Activated T-cell treated with anti-CD3 and anti-CD28 coated beads, Interleukin-2, amount 50 U/mL, for 72 hours (primary cell): ENCODE data around the gene LGALS4. TPM values are rescaled to one million over a fixed set of nuclear protein-coding genes. Genes with fewer than 3 reads are reported as not detected.
A peak's percentile ranks its signal among the peaks of the same experiment; 100 is the strongest.

Experiments
- ATAC-seq, 2 donors: fragments of 150-1000 bp; cut with Tn5 transposase; replicated peaks in 1 of 2; 2 replicates each; pipeline ENCODE4 v1.10.0; 2021; ENCODE audit warnings: moderate library complexity in 2 of 2, mild to moderate bottlenecking in 1 of 2
- DNase-seq, 2 donors: peaks; one replicate each; pipeline ENCODE4 v3.0.0; 2021 to 2022; ENCODE audit warnings: mixed read lengths in 1 of 2
- H3K27ac Mint-ChIP-seq: one replicate; pipeline ENCODE4 v1.8.0; 2022; ENCODE audit warnings: mild to moderate bottlenecking, moderate library complexity, mixed read lengths
- H3K27me3 Mint-ChIP-seq: one replicate; pipeline ENCODE4 v1.8.0; 2022; ENCODE audit warnings: low read depth, mixed read lengths
- H3K36me3 Mint-ChIP-seq, 2 donors: one replicate each; pipeline ENCODE4 v1.8.0; 2022; ENCODE audit warnings: mixed read lengths in 2 of 2, mild to moderate bottlenecking in 1 of 2; ENCODE audit not compliant: insufficient read depth in 2 of 2
- H3K4me1 Mint-ChIP-seq: one replicate; pipeline ENCODE4 v1.8.0; 2022; ENCODE audit warnings: low read depth, mixed read lengths
- H3K4me3 Mint-ChIP-seq, 2 donors: one replicate each; pipeline ENCODE4 v1.8.0; 2022; ENCODE audit warnings: mild to moderate bottlenecking in 2 of 2, mixed read lengths in 2 of 2, moderate library complexity in 2 of 2
- H3K9me3 Mint-ChIP-seq, 2 donors: one replicate each; pipeline ENCODE4 v1.8.0; 2022; ENCODE audit warnings: mixed read lengths in 2 of 2
- total RNA-seq, 2 donors: library from RNA; stranded (reverse); gene quantifications; one replicate each; pipeline ENCODE4 v1.2.3, GENCODE V29; 2022

Gene LGALS4
- total RNA-seq, 2 donors from 2014 or later = 2.3 to 4.1 TPM

GRCh38 chr19:38849147-38849859, 36.6 kb upstream of the LGALS4 start:
- Mint-ChIP-seq H3K4me1 (peaks cover 62% of the 10 kb centered on the region), H3K9me3 (no peaks in the 10 kb centered on the region), H3K4me3 (peak overlapping the region; percentile 85 to 97), H3K27ac (peak overlapping the region; percentile 99), H3K27me3 (no peaks in the 10 kb centered on the region), H3K36me3 (peaks cover 24 to 46% of the 10 kb centered on the region in 2 donors)
- DNase-seq (peak; percentile 98 to 99), ATAC-seq (peak; percentile 27 to 31)

GRCh38 chr19:38848299-38849146, 35.8 kb upstream of the LGALS4 start:
- no peak for DNase-seq
- Mint-ChIP-seq H3K36me3 (peaks cover 30 to 54% of the 10 kb centered on the region in 2 donors), H3K27ac (peak overlapping the region; percentile 99), H3K9me3 (no peaks in the 10 kb centered on the region), H3K4me3 (peak overlapping the region; percentile 85 to 97), H3K27me3 (no peaks in the 10 kb centered on the region), H3K4me1 (peaks cover 70% of the 10 kb centered on the region)
- no peak for ATAC-seq

- DNase-seq (no peak), ATAC-seq (no peak)
- Mint-ChIP-seq H3K9me3 (no peaks in the 10 kb centered on the region), H3K4me3 (peak overlapping the region; percentile 53 to 65), H3K27ac (peak overlapping the region; percentile 85), H3K36me3 (peaks cover 33 to 65% of the 10 kb centered on the region in 2 donors), H3K4me1 (peaks cover 84% of the 10 kb centered on the region), H3K27me3 (no peaks in the 10 kb centered on the region)
These were observed 33.4 kb upstream of the LGALS4 start for GRCh38 chr19:38846097-38846496.

DNA sequence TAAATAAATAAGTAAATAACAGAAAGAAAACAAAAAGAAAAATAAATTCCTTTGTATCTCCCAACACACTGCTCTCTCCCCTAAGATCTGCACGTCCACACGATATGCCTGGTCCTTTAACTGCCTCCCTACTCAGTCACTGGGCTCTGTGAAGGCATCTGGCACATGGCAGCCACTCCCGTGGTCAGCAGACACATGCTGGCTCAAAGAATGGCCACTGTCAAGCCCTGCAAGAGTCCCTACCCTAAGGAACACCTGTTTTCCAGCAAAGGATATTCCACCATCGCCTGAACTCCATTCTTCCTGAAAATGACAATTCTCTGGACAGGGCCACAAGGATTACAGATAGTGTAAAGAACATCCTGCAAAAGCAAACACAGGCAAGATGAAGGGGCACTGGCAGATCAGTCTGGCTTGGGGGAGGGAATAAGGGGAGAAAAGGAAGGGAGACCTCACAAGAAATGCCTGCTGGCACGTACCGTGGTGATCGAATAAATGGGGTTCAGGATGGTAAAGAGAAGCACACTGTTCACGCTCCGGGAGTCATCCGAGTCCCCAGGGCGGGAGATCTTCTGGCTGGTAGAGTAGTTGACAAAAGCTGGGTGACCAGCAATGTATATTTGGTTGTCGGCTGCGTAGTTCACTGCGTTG, 32.8 kb upstream of the LGALS4 start:
- ATAC-seq (no peak), DNase-seq (no peak)
- no peaks in the 10 kb centered on the region for H3K27me3 Mint-ChIP-seq
- peaks cover 35 to 70% of the 10 kb centered on the region in 2 donors for H3K36me3 Mint-ChIP-seq
- peak overlapping the region; percentile 85 for H3K27ac Mint-ChIP-seq
- H3K4me3 Mint-ChIP-seq = peak overlapping the region; percentile 53 to 65
- peaks cover 85% of the 10 kb centered on the region for H3K4me1 Mint-ChIP-seq
- no peaks in the 10 kb centered on the region for H3K9me3 Mint-ChIP-seq

DNA sequence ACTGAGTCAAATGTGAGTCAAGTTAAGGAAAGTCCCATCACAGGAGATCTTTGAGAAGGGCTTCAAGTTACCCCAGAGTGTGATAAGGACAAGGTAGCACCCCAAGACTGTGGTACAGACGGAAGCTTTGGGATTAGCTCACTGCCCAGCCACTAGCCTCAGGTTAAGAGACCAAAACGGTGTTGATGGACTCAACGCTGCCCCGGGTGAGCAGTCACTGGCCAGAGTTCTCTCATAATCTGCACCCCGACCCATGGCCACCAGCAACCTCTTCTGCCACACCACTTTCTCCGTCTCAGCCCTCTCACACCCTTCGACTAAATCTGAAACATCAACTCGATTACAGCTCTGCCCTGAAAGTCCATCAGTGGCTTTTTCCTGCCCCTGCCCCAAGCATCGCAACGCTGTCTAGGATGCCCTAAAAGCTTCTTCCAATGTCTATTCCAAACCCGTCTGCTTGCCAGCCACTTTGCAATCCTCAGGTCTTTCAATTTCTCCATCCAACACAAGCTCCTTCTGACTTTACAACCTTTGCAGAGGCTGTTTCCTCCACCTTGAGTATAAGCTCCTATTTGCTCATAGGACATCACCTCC, 31.4 kb upstream of the LGALS4 start:
- ATAC-seq (peak in 1 of 2 donors; percentile 19), DNase-seq (no peak)
- no peaks in the 10 kb centered on the region for H3K27me3 Mint-ChIP-seq
- peak overlapping the region; percentile 88 for H3K27ac Mint-ChIP-seq
- peak overlapping the region; percentile 69 to 92 for H3K4me3 Mint-ChIP-seq
- no peaks in the 10 kb centered on the region for H3K9me3 Mint-ChIP-seq
- H3K4me1 Mint-ChIP-seq = peaks cover 98% of the 10 kb centered on the region
- H3K36me3 Mint-ChIP-seq = peaks cover 37 to 77% of the 10 kb centered on the region in 2 donors

DNA sequence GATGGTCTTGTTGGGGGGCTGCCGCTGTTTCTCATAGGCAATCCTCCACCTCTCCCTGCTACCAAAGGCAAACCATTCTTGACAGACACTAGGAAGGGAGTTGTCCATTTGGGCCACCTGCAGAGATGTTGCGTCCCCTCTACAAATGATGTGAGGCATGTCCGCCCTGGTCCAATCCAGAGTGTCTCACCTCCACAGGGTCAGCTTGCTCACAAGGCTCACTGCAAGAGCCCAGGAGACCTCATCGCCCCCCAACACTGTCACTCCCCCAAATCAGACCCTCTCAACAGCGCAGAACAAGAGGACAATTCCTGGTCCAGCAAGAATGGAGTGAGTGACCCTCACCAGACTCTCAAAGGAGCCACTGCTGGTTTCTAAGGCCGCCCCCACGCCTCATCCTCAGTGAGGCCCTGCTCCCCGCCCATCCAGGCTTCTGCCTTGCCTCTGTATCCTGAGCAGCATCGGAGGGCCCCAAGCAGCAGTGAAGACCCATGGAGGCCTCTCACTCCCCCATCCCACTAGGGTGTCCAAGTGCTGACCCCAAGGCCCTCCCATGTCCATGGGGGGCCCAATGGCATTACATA, 30.5 kb upstream of the LGALS4 start:
- peak overlapping the region; percentile 69 to 92 for H3K4me3 Mint-ChIP-seq
- DNase-seq (no peak), ATAC-seq (no peak)
- no peaks in the 10 kb centered on the region for H3K27me3 Mint-ChIP-seq
- peak overlapping the region; percentile 88 for H3K27ac Mint-ChIP-seq
- H3K4me1 Mint-ChIP-seq = peaks cover 100% of the 10 kb centered on the region
- H3K9me3 Mint-ChIP-seq = no peaks in the 10 kb centered on the region
- peaks cover 31 to 76% of the 10 kb centered on the region in 2 donors for H3K36me3 Mint-ChIP-seq

- Mint-ChIP-seq H3K4me1 (peaks cover 95% of the 10 kb centered on the region), H3K27me3 (no peaks in the 10 kb centered on the region), H3K9me3 (no peaks in the 10 kb centered on the region), H3K36me3 (peaks cover 28 to 71% of the 10 kb centered on the region in 2 donors), H3K4me3 (peak overlapping the region; percentile 69 to 92), H3K27ac (peak overlapping the region; percentile 88)
- DNase-seq = peak; percentile 62 to 73
- ATAC-seq = peak; percentile 65 to 72
These were observed 29.9 kb upstream of the LGALS4 start for GRCh38 chr19:38842439-38843174.

- ATAC-seq (peak; percentile 19), DNase-seq (peak in 1 of 2 donors; percentile 57)
- Mint-ChIP-seq H3K27ac (peak overlapping the region; percentile 88), H3K27me3 (no peaks in the 10 kb centered on the region), H3K4me3 (peak overlapping the region; percentile 69 to 92), H3K9me3 (no peaks in the 10 kb centered on the region), H3K4me1 (peaks cover 92% of the 10 kb centered on the region), H3K36me3 (peaks cover 31 to 72% of the 10 kb centered on the region in 2 donors)
These were observed 29.2 kb upstream of the LGALS4 start for GRCh38 chr19:38841787-38842438.

DNA sequence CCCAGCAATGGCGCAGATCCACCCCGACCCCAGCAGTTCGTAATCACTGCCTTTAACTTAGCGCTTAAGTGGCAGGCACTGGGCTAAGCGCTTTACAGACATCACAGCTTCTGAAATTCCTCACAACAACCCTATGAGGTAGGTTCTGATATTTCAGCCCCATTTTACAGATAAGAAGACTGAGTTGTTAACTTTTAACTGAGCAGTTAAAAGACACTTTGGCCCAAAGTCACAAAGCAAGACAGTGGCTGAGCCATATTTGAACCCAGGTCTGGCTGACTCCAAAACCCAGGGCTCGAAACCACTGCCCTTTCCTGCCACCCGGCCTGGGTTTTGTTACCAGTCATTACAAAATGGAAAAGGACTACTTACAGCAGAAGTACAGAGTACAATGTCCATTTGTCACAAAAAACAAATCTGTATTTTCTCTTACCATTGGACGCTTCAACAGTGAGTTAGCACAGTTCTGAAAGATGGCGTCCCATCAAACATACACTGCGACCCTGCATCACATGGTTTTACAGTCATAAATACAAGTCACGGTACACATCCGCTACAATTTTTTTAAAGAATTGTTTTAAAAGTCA, 28.5 kb upstream of the LGALS4 start:
- peak overlapping the region; percentile 69 to 92 for H3K4me3 Mint-ChIP-seq
- H3K27ac Mint-ChIP-seq = peak overlapping the region; percentile 88
- H3K27me3 Mint-ChIP-seq = no peaks in the 10 kb centered on the region
- peaks cover 31 to 74% of the 10 kb centered on the region in 2 donors for H3K36me3 Mint-ChIP-seq
- peaks cover 88% of the 10 kb centered on the region for H3K4me1 Mint-ChIP-seq
- no peak for ATAC-seq
- DNase-seq = no peak
- no peaks in the 10 kb centered on the region for H3K9me3 Mint-ChIP-seq

- no peaks in the 10 kb centered on the region for H3K9me3 Mint-ChIP-seq
- peaks cover 85% of the 10 kb centered on the region for H3K4me1 Mint-ChIP-seq
- H3K27me3 Mint-ChIP-seq = no peaks in the 10 kb centered on the region
- ATAC-seq (no peak), DNase-seq (no peak)
- peak overlapping the region; percentile 74 for H3K27ac Mint-ChIP-seq
- peak overlapping the region; percentile 45 to 65 for H3K4me3 Mint-ChIP-seq
- peaks cover 29 to 71% of the 10 kb centered on the region in 2 donors for H3K36me3 Mint-ChIP-seq
These were observed 27.8 kb upstream of the LGALS4 start for GRCh38 chr19:38840583-38840968.

DNA sequence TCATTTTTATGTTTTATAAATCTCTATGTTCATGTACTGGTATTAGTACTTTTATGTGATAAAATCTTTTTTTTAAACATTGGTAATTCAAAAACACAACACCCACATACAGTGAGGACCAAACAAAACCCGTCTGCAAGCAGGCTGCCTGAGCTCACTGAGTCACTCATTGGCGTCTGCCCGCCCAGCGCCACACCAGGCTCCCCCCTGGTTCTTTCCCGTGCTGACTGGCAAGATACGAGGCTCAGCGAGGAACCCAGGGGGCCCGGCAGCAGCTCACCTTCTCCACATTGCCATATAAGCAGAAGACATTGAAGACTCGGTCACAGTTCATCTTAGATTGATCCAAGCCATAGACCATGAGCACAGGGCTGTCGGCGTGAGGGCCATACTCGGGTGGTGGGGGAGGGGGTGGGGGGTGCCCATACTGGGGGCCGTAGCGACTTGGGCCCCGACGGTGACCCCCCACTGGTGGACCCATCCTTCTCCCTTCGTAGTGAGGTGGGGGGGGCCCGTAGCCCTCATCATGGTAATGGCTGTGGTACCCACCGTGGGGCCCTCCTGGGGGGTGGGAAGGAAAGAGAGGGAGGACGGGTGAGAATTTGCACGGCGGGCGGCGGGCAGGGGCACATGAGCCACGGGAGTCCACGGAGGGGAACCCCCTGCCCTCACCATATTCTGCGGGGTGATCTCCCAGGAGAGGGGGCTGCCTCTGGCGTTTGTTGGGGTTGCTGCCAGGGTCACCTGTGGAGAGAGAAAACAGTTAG, 27.3 kb upstream of the LGALS4 start:
- Mint-ChIP-seq H3K27ac (peak overlapping the region; percentile 78), H3K4me3 (peak overlapping the region; percentile 38 to 72), H3K36me3 (peaks cover 25 to 66% of the 10 kb centered on the region in 2 donors), H3K4me1 (peaks cover 79% of the 10 kb centered on the region), H3K9me3 (no peaks in the 10 kb centered on the region), H3K27me3 (no peaks in the 10 kb centered on the region)
- ATAC-seq (no peak), DNase-seq (peak in 1 of 2 donors; percentile 41)
